GM19025 (cell line): Measurements from ENCODE around the gene NHS.
"Not testable (repeated sequence)": the region's sequence is repeated elsewhere in the genome, so short reads cannot be mapped to it uniquely, and the experiment has no call there.

ENCODE experiments used
- ATAC-seq: cut with Tn5 transposase; IDR thresholded peaks from one replicate; pipeline ENCODE4 v1.9.1; 2021; ENCODE audit warnings: mild to moderate bottlenecking, low read depth, moderate library complexity; ENCODE audit not compliant: unreplicated experiment

The NHS gene

DNA sequence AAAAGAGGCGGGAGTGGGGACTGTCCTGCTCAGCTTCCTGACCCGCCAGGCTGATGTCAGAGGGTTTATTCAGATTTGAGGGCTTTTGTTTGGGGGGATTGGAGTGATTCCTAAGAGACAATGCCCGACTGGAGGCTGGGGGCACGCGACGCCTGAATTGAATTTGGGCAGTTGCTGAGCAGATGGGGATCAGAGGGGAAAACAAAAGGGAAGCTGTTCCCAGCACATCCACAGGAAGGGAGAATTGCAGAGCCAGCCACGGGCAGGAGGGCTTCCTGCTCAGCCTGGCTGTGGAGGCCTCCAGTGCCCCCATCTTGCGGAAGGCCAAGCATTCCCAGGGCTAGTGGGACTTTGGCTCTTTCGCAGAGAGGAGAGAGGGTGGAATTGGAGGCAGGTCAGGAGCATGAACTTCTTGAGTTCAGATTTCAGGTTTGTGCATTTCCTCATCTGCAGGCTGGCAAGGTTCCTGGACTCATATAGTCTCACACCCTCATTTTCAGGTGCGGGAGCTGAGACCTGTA is 162.8 kb downstream of the NHS start:
- no peak for ATAC-seq

DNA sequence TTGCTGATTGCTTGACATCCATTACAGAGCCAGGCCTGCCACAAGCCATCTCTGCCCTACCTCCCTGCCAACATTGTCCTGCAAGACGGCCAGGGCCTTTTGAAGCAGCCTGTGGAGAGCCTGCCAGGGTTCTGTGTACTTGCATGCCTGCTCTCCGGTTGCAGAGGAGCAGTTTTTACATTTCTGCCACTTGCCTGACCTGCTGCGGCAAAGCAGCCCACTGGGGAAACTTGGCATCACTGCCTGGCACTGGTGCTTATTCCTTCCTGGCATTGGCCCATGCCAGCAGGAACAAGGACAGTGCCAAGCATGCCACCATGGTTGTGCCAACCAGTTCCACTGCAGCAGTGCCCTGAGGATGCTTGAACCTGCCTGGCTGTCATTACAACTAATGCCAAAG is 167.1 kb downstream of the NHS start:
- no peak for ATAC-seq

DNA sequence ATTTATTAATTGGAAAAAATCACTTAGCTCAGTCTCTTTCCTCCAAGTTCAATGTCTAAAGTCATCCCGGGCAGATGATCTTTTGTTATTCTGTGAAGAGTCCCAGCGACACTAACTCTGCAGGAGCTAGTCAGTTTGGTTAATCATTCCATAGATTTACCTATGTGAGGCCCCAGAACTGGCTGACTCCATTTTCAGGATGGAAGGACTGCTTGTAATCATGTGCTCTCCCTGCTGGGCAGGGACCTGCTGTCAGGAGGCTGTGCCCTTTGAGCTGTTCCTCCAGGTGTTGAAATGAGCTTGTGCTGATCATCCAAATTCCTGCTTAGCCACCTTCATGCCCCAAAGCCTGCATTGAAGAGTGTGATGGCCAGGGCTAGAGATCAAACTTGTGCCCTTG is 169.8 kb downstream of the NHS start:
- no peak for ATAC-seq

DNA sequence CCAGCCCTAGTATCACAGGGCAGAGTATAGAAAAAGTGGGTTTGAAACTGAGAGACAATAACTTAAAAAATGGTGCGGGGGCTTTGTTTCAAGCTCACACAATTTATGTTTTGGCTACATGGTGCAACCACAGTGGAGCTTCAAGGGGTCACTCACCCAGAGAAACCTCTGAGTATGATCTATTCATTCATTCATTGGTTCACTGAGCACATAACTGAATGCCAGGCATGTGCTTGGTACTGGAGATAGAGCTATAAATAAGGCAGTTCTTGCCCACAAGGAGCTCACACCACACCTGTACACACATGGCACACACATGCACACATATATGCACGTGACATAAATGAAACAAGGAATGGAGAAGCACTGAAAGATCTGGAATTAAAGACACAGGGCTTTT is 171.4 kb downstream of the NHS start:
- no peak for ATAC-seq

DNA sequence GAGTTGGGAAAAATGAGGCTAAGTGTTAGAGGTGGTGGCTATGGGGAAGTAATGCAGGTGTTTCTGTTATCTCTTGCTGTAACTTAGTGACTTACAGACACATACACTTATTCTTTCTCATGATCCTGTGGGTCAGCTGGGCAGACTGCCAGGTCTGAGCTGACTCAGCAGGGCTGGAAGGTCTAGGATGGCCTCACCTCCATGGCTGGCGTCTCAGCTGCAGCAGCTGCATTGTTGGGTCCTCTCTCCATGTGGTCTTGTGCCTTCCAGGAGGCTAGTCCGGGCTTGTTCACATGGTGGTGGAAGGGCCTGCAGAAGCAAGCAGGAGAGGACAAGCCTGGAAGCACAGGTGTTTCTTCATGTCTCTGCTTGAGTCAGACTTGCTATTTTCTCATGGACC is 172.7 kb downstream of the NHS start:
- peak; percentile 76 for ATAC-seq

DNA sequence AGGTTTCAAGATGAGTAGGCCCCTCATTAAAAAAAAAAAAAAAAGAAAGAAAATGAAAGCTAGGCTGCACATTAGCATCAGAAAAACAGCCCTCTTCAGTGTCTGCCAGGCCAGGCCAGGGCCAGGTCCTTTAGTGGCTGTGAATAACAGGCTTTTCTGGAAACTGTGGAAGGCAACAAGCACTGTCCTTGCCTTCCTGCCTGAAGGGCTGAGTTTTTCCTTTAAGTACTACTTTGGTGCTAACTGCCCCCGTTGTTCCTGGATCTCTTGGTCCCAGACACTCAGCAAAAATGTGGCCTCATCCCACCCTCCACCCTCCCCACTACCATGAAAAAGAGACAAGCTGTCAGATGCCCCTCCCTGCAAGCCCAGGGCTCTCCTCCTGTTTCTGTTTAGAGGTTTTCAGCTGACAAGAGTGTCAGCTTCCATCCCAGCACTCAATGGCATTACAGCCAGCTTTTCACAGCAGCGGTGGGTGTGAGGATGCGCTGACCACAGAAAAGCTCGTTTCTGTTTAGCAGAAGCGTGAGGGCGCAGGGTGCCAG is 174.2 kb downstream of the NHS start:
- no peak for ATAC-seq

DNA sequence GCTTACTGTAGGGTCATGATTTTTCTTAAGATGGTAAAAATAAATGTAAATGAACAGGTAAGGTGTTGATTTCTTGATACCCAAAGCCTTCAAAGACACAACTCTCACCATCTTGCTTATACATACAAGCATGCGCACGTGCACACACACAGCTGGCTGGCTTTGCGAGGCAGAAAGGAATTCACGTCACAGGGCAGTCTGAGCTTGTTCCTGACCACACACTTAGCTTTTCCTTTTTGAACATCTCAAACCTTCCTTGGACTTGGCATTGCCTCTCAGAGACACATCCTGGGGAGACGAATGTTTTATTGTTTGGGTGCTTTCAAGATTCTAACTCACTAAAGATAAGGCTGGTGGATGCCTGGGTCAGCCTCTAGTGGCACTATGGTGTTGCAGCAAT is 175.0 kb downstream of the NHS start:
- no peak for ATAC-seq

DNA sequence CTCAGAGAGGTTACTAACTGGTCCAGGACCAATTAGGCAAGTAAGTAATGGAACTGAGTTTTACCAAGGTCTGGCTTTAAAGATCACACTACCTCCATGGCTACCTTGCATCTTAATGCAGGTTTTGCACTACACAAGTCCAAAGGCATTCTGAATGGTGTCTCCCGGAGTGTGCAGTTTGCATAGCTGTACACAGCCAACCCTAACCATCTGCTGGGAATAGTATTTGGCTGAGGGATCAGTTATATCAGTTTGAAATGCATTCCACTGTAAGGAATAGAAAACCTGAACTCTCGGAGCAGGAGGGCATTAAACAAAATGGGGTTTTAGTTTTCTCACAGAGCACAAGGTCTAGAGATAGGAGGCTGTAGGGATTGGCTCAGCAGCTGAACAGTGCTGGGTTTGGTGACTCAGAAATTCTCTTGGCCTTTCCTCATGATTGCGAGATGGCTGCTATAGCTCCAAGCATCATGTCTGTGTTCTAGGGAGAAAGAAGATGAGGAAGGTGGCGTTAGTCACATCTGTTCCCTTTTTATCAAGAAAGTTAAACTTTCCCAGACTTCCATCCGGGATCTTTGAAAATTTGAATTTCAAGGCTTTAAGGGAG is 177.1 kb downstream of the NHS start:
- ATAC-seq: no peak

DNA sequence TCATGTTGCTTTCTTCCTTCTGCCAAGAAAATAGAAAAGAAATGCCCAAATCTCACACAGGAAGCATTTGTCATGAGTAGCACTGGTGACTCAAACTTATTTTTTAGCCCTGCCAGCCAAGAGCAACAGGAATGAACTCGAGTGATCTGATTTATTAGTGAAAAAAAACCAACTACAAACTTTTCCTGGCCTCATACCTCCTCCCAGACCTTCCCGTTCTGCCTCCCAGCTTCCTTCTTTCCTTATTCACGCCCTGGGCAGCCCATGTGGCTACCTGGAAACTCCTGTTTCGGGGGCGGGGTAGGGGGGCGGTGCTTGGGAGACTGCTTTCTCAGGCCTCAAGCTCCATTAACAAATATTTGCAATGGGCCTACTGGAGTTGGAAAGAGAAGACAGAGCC is 178.5 kb downstream of the NHS start:
- ATAC-seq: no peak

DNA sequence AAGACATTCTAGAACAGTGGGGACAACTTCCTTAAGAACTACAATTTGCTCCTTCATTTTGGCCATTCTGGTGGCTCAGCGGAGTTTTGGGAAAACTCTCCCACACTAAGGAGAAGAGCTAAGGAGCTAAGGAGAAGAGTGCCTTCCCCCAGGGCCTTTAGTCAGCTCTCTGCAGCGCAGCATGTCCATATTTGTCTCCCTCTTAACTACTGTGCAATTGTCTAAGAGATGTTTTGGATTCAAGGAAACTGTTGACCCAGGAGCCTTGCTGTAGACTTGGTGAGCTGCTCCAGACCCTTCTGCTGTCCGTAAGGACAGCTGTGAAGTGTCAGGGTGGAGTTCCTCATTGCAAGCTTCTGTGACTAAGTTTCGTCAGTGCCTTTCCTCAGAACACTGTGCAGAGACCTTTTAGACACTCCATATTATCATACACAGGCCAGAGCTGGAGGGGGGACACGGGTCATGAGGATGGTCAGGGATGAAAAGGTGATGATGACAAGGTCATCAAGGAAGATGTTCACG is 179.0 kb downstream of the NHS start:
- ATAC-seq: no peak

DNA sequence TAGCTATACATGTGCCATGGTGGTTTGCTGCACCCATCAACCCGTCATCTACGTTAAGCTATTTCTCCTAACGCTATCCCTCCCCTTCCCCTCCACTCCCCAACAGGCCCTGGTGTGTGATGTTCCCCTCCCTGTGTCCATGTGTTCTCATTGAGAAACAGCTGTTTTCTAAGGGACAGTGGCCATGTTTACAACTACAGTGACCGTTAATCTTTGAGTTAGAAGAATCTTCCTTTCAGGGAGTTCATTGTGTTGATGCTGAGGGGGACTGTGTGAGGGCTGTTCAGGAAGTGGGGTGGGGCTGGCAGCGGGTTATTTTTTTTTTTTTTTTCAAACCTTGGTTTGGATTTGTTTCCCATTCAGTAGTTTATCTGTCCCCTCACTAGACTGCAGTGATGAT is 179.9 kb downstream of the NHS start:
- ATAC-seq: no peak

DNA sequence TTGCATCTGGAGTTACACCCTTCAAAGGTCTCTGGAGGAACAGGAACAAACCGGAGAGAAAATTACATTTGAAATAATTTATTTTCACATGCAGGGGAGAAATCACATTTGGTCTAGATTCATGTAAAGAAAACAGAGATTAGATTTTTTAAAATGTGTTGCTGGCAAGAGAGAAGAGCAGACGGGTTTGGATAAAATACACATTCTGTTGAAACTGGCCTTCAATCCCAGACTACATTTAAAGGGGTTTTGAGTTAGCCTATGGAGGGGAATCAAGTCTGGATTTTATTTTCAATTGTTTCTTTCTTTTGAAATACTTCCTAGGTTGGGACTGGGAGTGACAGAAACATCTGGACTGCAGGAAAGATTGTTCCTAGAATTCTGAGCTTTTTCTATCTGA is 180.8 kb downstream of the NHS start:
- no peak for ATAC-seq

DNA sequence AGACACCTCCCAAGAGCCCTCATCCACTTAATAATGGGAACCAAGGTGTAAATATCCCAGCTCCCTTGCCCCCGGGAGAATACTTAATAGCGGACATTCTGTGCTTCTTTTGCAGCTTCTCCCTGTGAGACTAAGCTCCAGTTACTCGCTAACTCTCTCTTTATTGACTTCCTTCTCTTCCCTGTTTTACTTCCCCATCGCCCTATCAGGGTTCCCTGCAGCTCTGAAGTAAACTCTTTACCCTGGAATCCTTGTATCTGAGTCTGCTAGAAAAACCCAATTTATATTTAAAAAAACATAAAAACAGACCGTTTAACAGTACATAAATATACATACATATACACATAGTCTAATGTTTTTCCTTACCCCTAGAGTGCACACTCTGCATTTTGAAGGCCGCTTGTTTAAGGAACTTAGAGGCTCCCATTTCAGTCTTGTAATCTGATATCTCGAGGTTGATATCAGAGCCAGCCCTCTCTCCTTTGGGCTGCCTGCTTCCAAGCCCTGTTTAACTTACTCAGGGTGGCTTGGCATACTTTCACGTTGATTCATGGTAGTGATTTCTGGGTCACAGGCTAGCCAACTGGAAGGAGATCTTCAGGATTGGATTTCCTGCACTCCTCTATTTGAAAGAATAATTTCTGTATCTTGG is 184.9 kb downstream of the NHS start:
- no peak for ATAC-seq

DNA sequence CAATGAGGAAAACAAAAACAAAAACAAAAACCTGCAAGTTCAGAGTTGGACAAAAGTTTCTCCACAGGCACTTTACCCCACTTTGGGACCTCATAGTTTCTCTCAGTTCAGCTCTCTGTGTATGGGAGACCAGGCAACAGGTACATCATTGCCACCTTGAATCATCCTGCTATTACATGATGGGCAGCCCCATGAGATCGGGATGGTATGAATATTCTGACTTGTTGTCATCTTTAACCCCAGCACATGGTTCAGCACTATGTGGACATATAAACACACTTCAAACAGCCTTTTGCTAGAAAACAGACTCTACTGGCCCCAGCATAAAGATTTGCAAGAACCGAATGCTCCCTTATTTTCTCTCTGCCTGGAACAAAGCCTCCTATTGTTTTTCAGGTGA is 185.4 kb downstream of the NHS start:
- no peak for ATAC-seq

DNA sequence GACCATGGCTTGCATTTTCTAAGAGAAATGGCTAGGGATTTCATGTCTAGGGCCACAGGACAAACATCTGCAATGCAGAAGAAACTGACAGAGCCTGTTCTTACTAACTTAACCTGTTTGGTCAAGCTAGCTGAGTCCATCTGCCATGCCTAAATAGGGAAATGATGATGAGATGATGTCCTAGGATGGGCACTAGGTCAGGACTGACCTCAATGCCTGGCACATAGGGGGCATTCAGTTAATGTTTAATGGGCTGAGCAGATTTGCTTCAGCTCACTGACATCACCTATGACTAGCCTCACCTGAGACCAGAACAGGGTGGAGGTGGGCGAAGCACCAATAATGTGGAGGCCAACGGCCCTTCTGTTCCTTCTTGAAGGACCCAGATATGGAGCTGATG is 188.1 kb downstream of the NHS start:
- ATAC-seq: no peak

DNA sequence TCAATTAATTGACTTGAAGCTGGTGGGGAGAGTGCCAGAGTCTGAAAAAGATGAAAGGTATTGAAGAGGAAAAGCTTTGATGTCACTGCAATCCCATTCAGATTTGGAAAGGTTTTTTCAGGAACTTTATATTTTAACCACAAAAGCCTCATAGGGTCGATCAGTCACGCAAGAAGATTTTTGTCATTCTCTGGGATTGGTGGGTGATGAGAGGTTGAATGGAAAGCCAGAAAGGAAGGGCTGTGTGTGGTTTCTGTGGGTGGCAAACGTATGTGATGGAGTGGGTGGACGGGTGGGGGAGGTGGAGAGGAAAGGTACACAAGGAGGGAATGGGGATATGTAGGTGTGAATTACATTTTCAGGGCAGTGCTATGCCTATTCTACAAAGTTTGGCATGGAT is 188.5 kb downstream of the NHS start:
- no peak for ATAC-seq

DNA sequence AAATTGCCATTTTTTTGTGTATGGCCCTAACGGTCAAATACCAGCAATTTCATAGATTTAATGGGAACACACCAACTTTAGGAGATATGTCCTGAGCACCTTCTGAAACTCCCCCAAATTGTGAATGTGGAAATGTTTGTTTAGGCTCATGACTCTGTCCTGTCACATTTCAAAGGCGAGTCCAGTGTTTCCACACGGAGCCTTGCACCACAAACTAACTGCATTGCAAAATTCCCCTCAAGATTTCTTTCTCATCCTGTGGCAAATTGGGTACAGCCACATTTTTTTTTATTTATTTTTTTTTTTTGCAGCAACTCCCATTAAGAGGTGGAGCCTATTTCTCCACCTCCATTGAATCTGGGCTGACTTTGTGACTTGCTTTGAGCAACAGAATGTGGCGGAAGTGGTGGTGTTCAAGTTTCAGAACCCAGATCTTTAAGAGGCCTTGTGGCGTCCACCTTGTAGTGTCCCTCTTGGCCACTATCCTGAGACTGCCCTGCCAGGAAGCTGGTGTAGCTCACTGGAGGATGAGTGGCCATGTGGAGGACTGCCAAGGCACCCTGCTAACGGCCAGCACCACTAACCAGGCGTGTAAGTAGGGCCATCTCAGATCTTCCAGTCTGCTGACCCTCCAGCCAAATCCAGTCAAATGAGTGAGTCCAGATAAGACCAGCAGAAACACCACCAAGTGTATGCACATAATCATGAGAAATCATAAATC is 189.8 kb downstream of the NHS start:
- ATAC-seq: no peak

DNA sequence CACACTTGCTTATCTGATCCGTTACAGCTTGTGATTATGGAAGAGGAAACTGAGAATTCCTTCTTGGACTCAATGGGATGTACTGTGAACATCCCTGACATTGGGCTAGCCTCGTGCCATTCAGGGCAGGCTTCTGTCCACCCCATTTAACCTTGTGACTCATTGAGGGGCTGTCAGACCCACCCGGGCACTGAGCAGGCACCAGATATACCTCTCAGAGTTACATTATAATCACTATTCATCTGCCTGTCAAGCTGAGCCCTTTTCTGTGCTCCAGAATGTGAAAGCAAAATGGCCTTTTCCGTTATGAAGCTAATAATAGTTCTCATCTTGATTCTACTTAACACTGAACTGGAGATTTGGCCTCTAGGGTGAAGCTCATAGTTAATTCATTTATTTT is 191.7 kb downstream of the NHS start:
- no peak for ATAC-seq

DNA sequence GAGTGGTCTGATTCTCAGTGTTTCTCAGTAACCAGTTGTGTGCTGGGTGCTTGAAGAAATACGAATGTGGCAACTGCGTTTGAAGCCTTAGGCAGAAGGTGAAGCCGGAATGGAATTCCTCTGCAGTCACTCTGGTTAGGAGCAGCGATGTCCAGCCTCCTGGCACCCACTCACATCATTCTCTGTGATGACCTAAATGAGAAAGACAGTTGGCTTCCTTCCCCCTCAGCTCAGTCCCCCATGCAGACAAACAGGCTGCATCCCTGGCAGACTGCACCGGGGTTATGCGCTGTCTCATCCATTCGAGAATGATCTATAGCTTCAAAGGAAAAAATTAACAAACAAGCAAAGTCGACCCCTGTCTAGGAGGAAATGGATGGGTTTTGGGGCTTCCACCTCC is 192.2 kb downstream of the NHS start:
- no peak for ATAC-seq

DNA sequence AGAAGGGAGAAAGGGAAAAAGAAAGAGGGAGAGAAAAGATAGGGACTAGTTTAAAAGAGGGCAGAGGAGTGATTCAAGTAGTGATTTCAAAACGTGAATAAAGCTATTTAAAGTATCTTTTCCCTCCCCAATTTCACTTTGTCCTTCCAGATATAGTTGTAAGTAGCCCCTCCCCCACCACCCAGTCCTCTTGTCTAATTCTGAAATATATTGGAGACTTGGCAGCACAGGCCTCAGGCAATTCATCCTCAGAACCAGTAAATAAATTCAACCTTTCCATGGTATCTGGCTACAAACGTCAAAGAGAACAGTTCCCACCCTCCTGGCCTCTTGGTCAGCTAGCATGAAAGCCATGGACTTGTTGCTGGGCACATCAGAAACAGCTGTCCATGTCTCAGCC is 192.8 kb downstream of the NHS start:
- no peak for ATAC-seq

DNA sequence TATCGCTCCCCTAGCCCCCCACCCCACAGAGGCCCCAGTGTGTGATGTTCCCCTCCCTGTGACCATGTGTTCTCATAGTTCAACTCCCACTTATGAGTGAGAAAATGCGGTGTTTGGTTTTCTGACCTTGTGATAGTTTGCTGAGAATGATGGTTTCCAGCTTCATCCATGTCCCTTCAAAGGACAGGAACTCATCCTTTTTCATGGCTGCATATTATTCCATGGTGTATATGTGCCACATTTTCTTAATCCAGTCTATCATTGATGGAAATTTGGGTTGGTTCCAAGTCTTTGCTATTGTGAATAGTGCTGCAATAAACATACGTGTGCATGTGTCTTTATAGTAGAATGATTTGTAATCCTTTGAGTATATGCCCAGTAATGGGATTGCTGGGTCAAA is 193.8 kb downstream of the NHS start:
- ATAC-seq: not testable (repeated sequence)
